ENCODE measurements around the gene MYO9B. TPM values are rescaled to one million over a fixed set of nuclear protein-coding genes. Genes with fewer than 3 reads are reported as not detected.

MYO9B gene
- total RNA-seq, 1 experiment from 2014 or later = 103 TPM

- no TSS peak for BruUV-seq (replicated peaks)
Observed at GRCh38 chr19:17116996-17117702, 41.6 kb downstream of the MYO9B start.

GRCh38 chr19:17118957-17119356 lies 43.4 kb downstream of the MYO9B start:
- Histone ChIP-seq H3K4me1 (replicated peaks; ENCODE audit: insufficient read depth) (no peaks in the 10 kb centered on the region), H3K9me2 (ENCODE audit: insufficient read depth) (no peaks in the 10 kb centered on the region), H3K4me3 (no peak overlapping the region), H3F3A (ENCODE audit: insufficient read depth, low read depth) (peaks cover 30% of the 10 kb centered on the region), H3K4me2 (no peak overlapping the region), H3K36me3 (ENCODE audit: low read depth) (no peaks in the 10 kb centered on the region; the same call in 1 of the 2 replicates), H3K27me3 (ENCODE audit: insufficient read depth, low read depth) (no peaks in the 10 kb centered on the region), H4K20me1 (ENCODE audit: insufficient read depth) (peaks cover 19% of the 10 kb centered on the region), H3K79me2 (ENCODE audit: low read depth) (peaks cover 9% of the 10 kb centered on the region), H3K9me3 (ENCODE audit: insufficient read depth, low read depth) (no peaks in the 10 kb centered on the region), H3K27ac (no peak overlapping the region), H2AFZ (no peak overlapping the region)
- ChIA-PET POLR2A (ENCODE audit: unreplicated experiment) (no interaction called here), CTCF (no interaction called here)
- no peak for TF ChIP-seq EZH2 (IDR thresholded peaks at IDR 0.05; ENCODE audit: low read depth)
- DNase-seq = no peak
- intact Hi-C loops (cut with micrococcal nuclease; ENCODE audit: unreplicated experiment) = no loop called here
- BruUV-seq (replicated peaks) = no TSS peak

More at GRCh38 chr19:17116996-17117702, 41.6 kb downstream of the MYO9B start:
- POLR2A ChIA-PET (ENCODE audit: unreplicated experiment) = no interaction called here
- Histone ChIP-seq H2AFZ (no peak overlapping the region), H3K27me3 (ENCODE audit: insufficient read depth, low read depth) (no peaks in the 10 kb centered on the region), H3K36me3 (ENCODE audit: low read depth) (no peaks in the 10 kb centered on the region; the same call in 1 of the 2 replicates), H4K20me1 (ENCODE audit: insufficient read depth) (peaks cover 22% of the 10 kb centered on the region), H3F3A (ENCODE audit: insufficient read depth, low read depth) (peaks cover 19% of the 10 kb centered on the region), H3K9me2 (ENCODE audit: insufficient read depth) (no peaks in the 10 kb centered on the region), H3K9me3 (ENCODE audit: insufficient read depth, low read depth) (no peaks in the 10 kb centered on the region), H3K4me2 (no peak overlapping the region), H3K4me1 (replicated peaks; ENCODE audit: insufficient read depth) (no peaks in the 10 kb centered on the region), H3K79me2 (ENCODE audit: low read depth) (peaks cover 22% of the 10 kb centered on the region), H3K27ac (no peak overlapping the region), H3K4me3 (no peak overlapping the region)
- CTCF ChIA-PET = no interaction called here
- no peak for DNase-seq
- intact Hi-C loops (cut with micrococcal nuclease; ENCODE audit: unreplicated experiment) = no loop called here
- TF ChIP-seq EZH2 (IDR thresholded peaks at IDR 0.05; ENCODE audit: low read depth) = no peak
- TF ChIP-seq, protein P1, sequence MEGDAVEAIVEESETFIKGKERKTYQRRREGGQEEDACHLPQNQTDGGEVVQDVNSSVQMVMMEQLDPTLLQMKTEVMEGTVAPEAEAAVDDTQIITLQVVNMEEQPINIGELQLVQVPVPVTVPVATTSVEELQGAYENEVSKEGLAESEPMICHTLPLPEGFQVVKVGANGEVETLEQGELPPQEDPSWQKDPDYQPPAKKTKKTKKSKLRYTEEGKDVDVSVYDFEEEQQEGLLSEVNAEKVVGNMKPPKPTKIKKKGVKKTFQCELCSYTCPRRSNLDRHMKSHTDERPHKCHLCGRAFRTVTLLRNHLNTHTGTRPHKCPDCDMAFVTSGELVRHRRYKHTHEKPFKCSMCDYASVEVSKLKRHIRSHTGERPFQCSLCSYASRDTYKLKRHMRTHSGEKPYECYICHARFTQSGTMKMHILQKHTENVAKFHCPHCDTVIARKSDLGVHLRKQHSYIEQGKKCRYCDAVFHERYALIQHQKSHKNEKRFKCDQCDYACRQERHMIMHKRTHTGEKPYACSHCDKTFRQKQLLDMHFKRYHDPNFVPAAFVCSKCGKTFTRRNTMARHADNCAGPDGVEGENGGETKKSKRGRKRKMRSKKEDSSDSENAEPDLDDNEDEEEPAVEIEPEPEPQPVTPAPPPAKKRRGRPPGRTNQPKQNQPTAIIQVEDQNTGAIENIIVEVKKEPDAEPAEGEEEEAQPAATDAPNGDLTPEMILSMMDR (conservative IDR thresholded peaks at IDR 0.05) = no peak

- Histone ChIP-seq H3K9me3 (ENCODE audit: insufficient read depth, low read depth) (no peaks in the 10 kb centered on the region), H3K27ac (no peak overlapping the region), H3K4me1 (replicated peaks; ENCODE audit: insufficient read depth) (peaks cover 15% of the 10 kb centered on the region; the same call in 1 of the 2 replicates), H4K20me1 (ENCODE audit: insufficient read depth) (peaks cover 19% of the 10 kb centered on the region), H3K79me2 (ENCODE audit: low read depth) (peaks cover 16% of the 10 kb centered on the region), H3K4me3 (no peak overlapping the region), H3K27me3 (ENCODE audit: insufficient read depth, low read depth) (no peaks in the 10 kb centered on the region), H3K4me2 (no peak overlapping the region), H3K9me2 (ENCODE audit: insufficient read depth) (no peaks in the 10 kb centered on the region), H3K36me3 (ENCODE audit: low read depth) (no peaks in the 10 kb centered on the region), H3F3A (ENCODE audit: insufficient read depth, low read depth) (peaks cover 31% of the 10 kb centered on the region), H2AFZ (no peak overlapping the region)
- intact Hi-C loops (cut with micrococcal nuclease; ENCODE audit: unreplicated experiment) = no loop called here
- no peak for DNase-seq
- TF ChIP-seq EZH2 (IDR thresholded peaks at IDR 0.05; ENCODE audit: low read depth) = no peak
- TF ChIP-seq, protein P1 (conservative IDR thresholded peaks at IDR 0.05) = no peak
- ChIA-PET POLR2A (ENCODE audit: unreplicated experiment) (no interaction called here), CTCF (no interaction called here)
- no TSS peak for BruUV-seq (replicated peaks)
Observed at GRCh38 chr19:17121736-17122293, 46.2 kb downstream of the MYO9B start.

All from PC-9 (cell line).